Measurements from ENCODE around the gene VTI1A.

DNA sequence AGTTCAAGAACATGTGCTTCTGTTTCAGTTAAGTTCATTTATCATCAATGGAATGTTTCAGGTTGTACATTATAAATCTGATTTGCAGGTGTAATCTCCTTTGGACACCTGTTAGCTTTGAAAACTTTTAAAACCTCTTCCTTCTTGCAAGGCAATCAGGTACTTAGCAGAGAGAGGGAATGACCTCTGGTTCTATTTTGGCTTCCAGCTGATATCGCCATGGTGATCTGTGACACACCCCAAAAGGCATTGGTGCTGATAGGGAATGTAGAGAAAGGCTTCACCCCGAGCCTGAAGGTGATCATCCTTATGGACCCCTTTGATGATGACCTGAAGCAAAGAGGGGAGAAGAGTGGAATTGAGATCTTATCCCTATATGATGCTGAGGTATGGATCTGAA lies 37.7 kb upstream of the VTI1A start:
- TF ChIP-seq POLR2A (IDR thresholded peaks at IDR 0.05) (no peak), CTCF (IDR thresholded peaks at IDR 0.05) (no peak)

All from adrenal gland (tissue), 5 donors.